Uterus (tissue), 4 donors: ENCODE measurements around the gene STIM1. TPM values are rescaled to one million over a fixed set of nuclear protein-coding genes. Genes with fewer than 3 reads are reported as not detected.
"Not testable (repeated sequence)": the region's sequence is repeated elsewhere in the genome, so short reads cannot be mapped to it uniquely, and the experiment has no call there.

ENCODE experiments used
- DNase-seq, 2 donors: peaks; one replicate each; pipeline ENCODE4 v3.0.0-alpha.2; 2019 to 2020
- H3K27ac ChIP-seq, 2 donors: fragments of 200-600 bp; sonication (generic); 1 replicate in 1 of 2; 2 replicates in 1 of 2; pipeline ENCODE4 v1.5.1; 2016 to 2018
- H3K27me3 ChIP-seq, 2 donors: fragments of 200-600 bp; sonication (generic); one replicate each; pipeline ENCODE4 v1.5.1; 2018 to 2019; ENCODE audit warnings: control low read depth in 1 of 2
- H3K36me3 ChIP-seq, 2 donors: fragments of 200-600 bp; sonication (generic); one replicate each; pipeline ENCODE4 v1.5.1; 2019; ENCODE audit warnings: control low read depth in 1 of 2
- H3K4me1 ChIP-seq, 2 donors: fragments of 200-600 bp; sonication (generic); one replicate each; pipeline ENCODE4 v1.5.1; 2018 to 2019; ENCODE audit warnings: control low read depth in 1 of 2
- H3K4me3 ChIP-seq, 2 donors: fragments of 200-600 bp; sonication (generic); 1 replicate in 1 of 2; 2 replicates in 1 of 2; pipeline ENCODE4 v1.5.1; 2018 to 2019; ENCODE audit warnings: mild to moderate bottlenecking in 1 of 2
- H3K9me3 ChIP-seq, 2 donors: fragments of 200-600 bp; sonication (generic); one replicate each; pipeline ENCODE4 v1.5.1; 2019; ENCODE audit warnings: control low read depth in 1 of 2
- POLR2A ChIP-seq, 2 donors: fragments of 450-650 bp; IDR thresholded peaks; one replicate each; pipeline ENCODE4 v1.6.1; 2016; ENCODE audit warnings: antibody characterized with exemption in 2 of 2, mild to moderate bottlenecking in 1 of 2, moderate library complexity in 1 of 2
- intact Hi-C: fragments of 100-400 bp; cut with DNase I; formaldehyde crosslinking; loops from one replicate; pipeline ENCODE4 v1.15.1; 2023; ENCODE audit warnings: low total_unique reads
- total RNA-seq, 4 donors: library from RNA; depleted of rRNA in 3 of 4; stranded (reverse); fragments of >200 nt in 3 of 4; gene quantifications; one replicate each; pipeline versions ENCODE4 v1.1.0 to v1.2.4, GENCODE V29; 2014 to 2023
- TF ChIP-seq, protein P1 (sequence below), 4 experiments: fragments of 200-600 bp in 2 of 4; fragments of 450-650 bp in 2 of 4; sonication (generic) in 2 of 4; IDR thresholded peaks; one replicate each; pipeline ENCODE4 v1.5.1; 2016 to 2019; ENCODE audit warnings: antibody characterized with exemption in 4 of 4, mild to moderate bottlenecking in 2 of 4, moderate library complexity in 1 of 4
- donor health status: DM: yes; HTN: yes; CAD: no.

STIM1 gene
- total RNA-seq, 4 donors from 2014 or later = 37.6 to 114 (median 56.3) TPM

DNA sequence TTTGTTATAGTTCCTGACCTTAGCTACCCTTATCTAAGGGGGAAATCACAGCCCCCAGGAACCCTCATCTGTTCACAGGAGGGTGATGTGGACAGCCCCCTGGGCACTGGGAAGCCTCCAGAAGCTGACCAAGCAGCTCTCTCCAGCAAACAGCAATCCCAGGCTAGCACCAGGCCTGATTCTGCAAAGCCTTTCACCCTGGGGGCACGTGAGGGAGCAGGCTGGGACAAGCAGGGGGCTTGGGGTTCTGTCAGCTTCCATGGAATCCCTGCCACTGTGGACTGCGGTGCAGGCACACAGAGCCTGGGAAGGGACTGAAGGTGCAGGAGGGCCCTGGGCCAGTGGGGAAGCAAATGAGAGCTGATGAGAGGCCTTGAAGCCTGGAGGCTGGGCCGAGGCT is 45.0 kb upstream of the STIM1 start:
- Histone ChIP-seq H3K27ac (no peak overlapping the region), H3K9me3 (no peaks in the 10 kb centered on the region), H3K4me3 (no peak overlapping the region), H3K36me3 (no peaks in the 10 kb centered on the region), H3K4me1 (peaks cover 0 to 6% of the 10 kb centered on the region in 2 donors), H3K27me3 (no peaks in the 10 kb centered on the region)
- TF ChIP-seq, protein P1, sequence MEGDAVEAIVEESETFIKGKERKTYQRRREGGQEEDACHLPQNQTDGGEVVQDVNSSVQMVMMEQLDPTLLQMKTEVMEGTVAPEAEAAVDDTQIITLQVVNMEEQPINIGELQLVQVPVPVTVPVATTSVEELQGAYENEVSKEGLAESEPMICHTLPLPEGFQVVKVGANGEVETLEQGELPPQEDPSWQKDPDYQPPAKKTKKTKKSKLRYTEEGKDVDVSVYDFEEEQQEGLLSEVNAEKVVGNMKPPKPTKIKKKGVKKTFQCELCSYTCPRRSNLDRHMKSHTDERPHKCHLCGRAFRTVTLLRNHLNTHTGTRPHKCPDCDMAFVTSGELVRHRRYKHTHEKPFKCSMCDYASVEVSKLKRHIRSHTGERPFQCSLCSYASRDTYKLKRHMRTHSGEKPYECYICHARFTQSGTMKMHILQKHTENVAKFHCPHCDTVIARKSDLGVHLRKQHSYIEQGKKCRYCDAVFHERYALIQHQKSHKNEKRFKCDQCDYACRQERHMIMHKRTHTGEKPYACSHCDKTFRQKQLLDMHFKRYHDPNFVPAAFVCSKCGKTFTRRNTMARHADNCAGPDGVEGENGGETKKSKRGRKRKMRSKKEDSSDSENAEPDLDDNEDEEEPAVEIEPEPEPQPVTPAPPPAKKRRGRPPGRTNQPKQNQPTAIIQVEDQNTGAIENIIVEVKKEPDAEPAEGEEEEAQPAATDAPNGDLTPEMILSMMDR (IDR thresholded peaks at IDR 0.05) = no peak
- TF ChIP-seq POLR2A (IDR thresholded peaks at IDR 0.05) = no peak
- no peak for DNase-seq
- intact Hi-C loops = no loop called here

DNA sequence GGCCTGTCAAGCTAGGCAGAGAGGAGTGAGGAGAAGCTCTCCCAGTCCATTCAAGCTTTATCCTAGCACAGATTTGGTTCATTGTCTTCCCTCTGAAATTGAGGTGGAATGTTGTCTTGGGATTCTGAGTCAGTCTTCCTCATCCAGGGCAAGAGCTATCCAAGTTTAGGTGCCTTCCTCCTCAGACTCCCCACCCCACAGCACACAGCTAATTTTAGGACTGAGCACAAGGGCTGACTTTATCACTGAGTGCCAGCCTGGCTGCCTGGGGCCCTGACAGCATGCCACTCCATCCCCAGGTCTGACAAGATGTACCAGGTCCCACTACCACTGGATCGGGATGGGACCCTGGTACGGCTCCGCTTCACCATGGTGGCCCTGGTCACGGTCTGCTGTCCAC is 44.5 kb upstream of the STIM1 start:
- no peak for DNase-seq
- H3K4me1 ChIP-seq = peaks cover 0 to 6% of the 10 kb centered on the region in 2 donors
- H3K27ac ChIP-seq = no peak overlapping the region
- no peaks in the 10 kb centered on the region for H3K36me3 ChIP-seq
- H3K4me3 ChIP-seq = no peak overlapping the region
- no peaks in the 10 kb centered on the region for H3K9me3 ChIP-seq
- intact Hi-C loops = no loop called here
- no peaks in the 10 kb centered on the region for H3K27me3 ChIP-seq
- TF ChIP-seq POLR2A (IDR thresholded peaks at IDR 0.05) = no peak
- TF ChIP-seq, protein P1 (IDR thresholded peaks at IDR 0.05) = no peak

- H3K27ac ChIP-seq, H3K4me3 ChIP-seq, H3K4me1 ChIP-seq, DNase-seq, H3K27me3 ChIP-seq, H3K9me3 ChIP-seq, H3K36me3 ChIP-seq, intact Hi-C loops: not testable (repeated sequence)
Observed at GRCh38 chr11:3814832-3815231, 40.6 kb upstream of the STIM1 start.

GRCh38 chr11:3815845-3816244 is 39.6 kb upstream of the STIM1 start:
- Histone ChIP-seq H3K9me3 (no peaks in the 10 kb centered on the region), H3K27me3 (no peaks in the 10 kb centered on the region), H3K4me1 (no peaks in the 10 kb centered on the region), H3K27ac (no peak overlapping the region), H3K36me3 (no peaks in the 10 kb centered on the region), H3K4me3 (no peak overlapping the region)
- DNase-seq = no peak
- TF ChIP-seq, protein P1 (IDR thresholded peaks at IDR 0.05) = no peak
- no peak for TF ChIP-seq POLR2A (IDR thresholded peaks at IDR 0.05)
- intact Hi-C loops = no loop called here

DNA sequence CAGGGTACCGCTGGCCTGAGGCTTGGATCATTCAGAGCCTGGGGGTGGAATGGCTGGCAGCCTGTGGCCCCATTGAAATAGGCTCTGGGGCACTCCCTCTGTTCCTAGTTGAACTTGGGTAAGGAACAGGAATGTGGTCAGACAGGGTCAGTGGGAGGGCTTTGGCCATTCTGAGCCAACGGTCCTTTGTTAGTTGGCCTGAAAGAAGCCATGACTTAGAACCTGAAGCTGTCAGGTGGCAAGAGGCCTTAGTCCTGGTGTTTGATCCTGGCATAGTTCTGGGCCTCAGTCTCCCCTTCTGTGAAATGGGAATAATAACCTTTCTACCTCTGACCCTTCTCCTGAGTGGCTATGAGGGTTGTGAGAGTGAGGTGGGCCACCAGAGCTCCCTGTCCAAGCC is 38.8 kb upstream of the STIM1 start:
- TF ChIP-seq, protein P1 (IDR thresholded peaks at IDR 0.05) = no peak
- no peak for TF ChIP-seq POLR2A (IDR thresholded peaks at IDR 0.05)
- no peaks in the 10 kb centered on the region for H3K27me3 ChIP-seq
- H3K4me1 ChIP-seq = no peaks in the 10 kb centered on the region
- no peak overlapping the region for H3K27ac ChIP-seq
- no peak for DNase-seq
- H3K9me3 ChIP-seq = no peaks in the 10 kb centered on the region
- H3K4me3 ChIP-seq = no peak overlapping the region
- intact Hi-C loops = no loop called here
- H3K36me3 ChIP-seq = no peaks in the 10 kb centered on the region

- H3K9me3 ChIP-seq = no peaks in the 10 kb centered on the region
- H3K4me3 ChIP-seq = no peak overlapping the region
- no peaks in the 10 kb centered on the region for H3K36me3 ChIP-seq
- H3K27me3 ChIP-seq = no peaks in the 10 kb centered on the region
- intact Hi-C loops = no loop called here
- TF ChIP-seq, protein P1 (IDR thresholded peaks at IDR 0.05) = no peak
- TF ChIP-seq POLR2A (IDR thresholded peaks at IDR 0.05) = no peak
- H3K27ac ChIP-seq = no peak overlapping the region
- H3K4me1 ChIP-seq = no peaks in the 10 kb centered on the region
- no peak for DNase-seq
Observed at GRCh38 chr11:3817181-3817800, 38.2 kb upstream of the STIM1 start.
